HG02938 (cell line): ENCODE results near the gene CMSS1.

Experiments
- ATAC-seq: cut with Tn5 transposase; IDR thresholded peaks from one replicate; pipeline ENCODE4 v1.9.1; 2021; ENCODE audit warnings: mild to moderate bottlenecking, moderate library complexity; ENCODE audit not compliant: unreplicated experiment

CMSS1 gene

GRCh38 chr3:100159331-100160153, 341.9 kb downstream of the CMSS1 start:
- no peak for ATAC-seq

GRCh38 chr3:100160521-100160920, 342.9 kb downstream of the CMSS1 start:
- no peak for ATAC-seq

GRCh38 chr3:100163787-100164186, 346.1 kb downstream of the CMSS1 start:
- ATAC-seq = no peak

- no peak for ATAC-seq
These were observed 347.1 kb downstream of the CMSS1 start for GRCh38 chr3:100164743-100165142.

GRCh38 chr3:100165926-100166550, 348.4 kb downstream of the CMSS1 start:
- no peak for ATAC-seq

GRCh38 chr3:100169201-100169920, 351.7 kb downstream of the CMSS1 start:
- no peak for ATAC-seq

- ATAC-seq = no peak
These were observed 352.8 kb downstream of the CMSS1 start for GRCh38 chr3:100170486-100170885.

- no peak for ATAC-seq
These were observed 353.7 kb downstream of the CMSS1 start for GRCh38 chr3:100171211-100171914.

GRCh38 chr3:100173961-100174360, 356.3 kb downstream of the CMSS1 start:
- no peak for ATAC-seq

GRCh38 chr3:100175637-100176280, 358.1 kb downstream of the CMSS1 start:
- ATAC-seq = no peak

- no peak for ATAC-seq
These were observed 362.2 kb downstream of the CMSS1 start for GRCh38 chr3:100179692-100180349.

- ATAC-seq = no peak
These were observed 366.0 kb downstream of the CMSS1 start for GRCh38 chr3:100183608-100184125.

GRCh38 chr3:100184948-100185570, 367.4 kb downstream of the CMSS1 start:
- no peak for ATAC-seq

GRCh38 chr3:100185847-100186246, 368.2 kb downstream of the CMSS1 start:
- ATAC-seq = no peak

- ATAC-seq = no peak
These were observed 371.8 kb downstream of the CMSS1 start for GRCh38 chr3:100189444-100189964.

GRCh38 chr3:100195375-100195774, 377.7 kb downstream of the CMSS1 start:
- ATAC-seq = no peak

GRCh38 chr3:100197876-100198275, 380.2 kb downstream of the CMSS1 start:
- no peak for ATAC-seq

- ATAC-seq = no peak
These were observed 381.1 kb downstream of the CMSS1 start for GRCh38 chr3:100198579-100199269.

- no peak for ATAC-seq
These were observed 387.5 kb downstream of the CMSS1 start for GRCh38 chr3:100205171-100205570.
